Suprapubic skin (tissue), 4 donors: ENCODE results near the gene FAM111B. TPM values are rescaled to one million over a fixed set of nuclear protein-coding genes. Genes with fewer than 3 reads are reported as not detected.

ENCODE experiments used
- DNase-seq, 2 donors: peaks; one replicate each; pipeline ENCODE4 v3.0.0-alpha.2; 2019; ENCODE audit warnings: low spot score in 2 of 2
- H3K27ac ChIP-seq: fragments of 200-600 bp; sonication (generic); one replicate; pipeline ENCODE4 v1.5.1; 2019
- H3K27me3 ChIP-seq: fragments of 200-600 bp; sonication (generic); one replicate; pipeline ENCODE4 v1.5.1; 2019
- H3K36me3 ChIP-seq: fragments of 200-600 bp; sonication (generic); one replicate; pipeline ENCODE4 v1.5.1; 2019
- H3K4me1 ChIP-seq: fragments of 200-600 bp; sonication (generic); one replicate; pipeline ENCODE4 v1.5.1; 2019
- H3K4me3 ChIP-seq: fragments of 200-600 bp; sonication (generic); one replicate; pipeline ENCODE4 v1.5.1; 2019; ENCODE audit warnings: mild to moderate bottlenecking
- H3K9me3 ChIP-seq: fragments of 200-600 bp; sonication (generic); one replicate; pipeline ENCODE4 v1.5.1; 2019
- EP300 ChIP-seq: sonication (generic); formaldehyde crosslinking; IDR thresholded peaks from one replicate; pipeline ENCODE4 v1.6.1; 2017; ENCODE audit warnings: antibody characterized with exemption
- POLR2A ChIP-seq, 2 donors: fragments of 450-650 bp; IDR thresholded peaks; one replicate each; pipeline ENCODE4 v1.6.1; 2017; ENCODE audit warnings: antibody characterized with exemption in 2 of 2, mild to moderate bottlenecking in 2 of 2, moderate library complexity in 2 of 2
- POLR2AphosphoS5 ChIP-seq, 3 donors: sonication (generic); formaldehyde crosslinking; IDR thresholded peaks; one replicate each; pipeline ENCODE4 v1.6.1; 2017; ENCODE audit warnings: antibody characterized with exemption in 3 of 3
- WGBS: methylation state at CpG from one replicate; pipeline ENCODE4 v1.1.5; 2018; 5-methylcytosine and 5-hydroxymethylcytosine counted together
- total RNA-seq, 4 donors: library from RNA; depleted of rRNA; stranded (reverse); fragments of >200 nt; gene quantifications; one replicate each; pipeline ENCODE4 v1.1.0, GENCODE V29; 2016
- TF ChIP-seq, protein P1 (sequence below), 2 donors: fragments of 200-600 bp in 1 of 2; fragments of 450-650 bp in 1 of 2; sonication (generic) in 1 of 2; IDR thresholded peaks; one replicate each; pipeline ENCODE4 v1.5.1; 2016 to 2019; ENCODE audit warnings: antibody characterized with exemption in 2 of 2, mild to moderate bottlenecking in 1 of 2, moderate library complexity in 1 of 2

FAM111B gene
- total RNA-seq, 4 donors from 2014 or later: 0.48 to 1.8 (median 1.5) TPM

DNA sequence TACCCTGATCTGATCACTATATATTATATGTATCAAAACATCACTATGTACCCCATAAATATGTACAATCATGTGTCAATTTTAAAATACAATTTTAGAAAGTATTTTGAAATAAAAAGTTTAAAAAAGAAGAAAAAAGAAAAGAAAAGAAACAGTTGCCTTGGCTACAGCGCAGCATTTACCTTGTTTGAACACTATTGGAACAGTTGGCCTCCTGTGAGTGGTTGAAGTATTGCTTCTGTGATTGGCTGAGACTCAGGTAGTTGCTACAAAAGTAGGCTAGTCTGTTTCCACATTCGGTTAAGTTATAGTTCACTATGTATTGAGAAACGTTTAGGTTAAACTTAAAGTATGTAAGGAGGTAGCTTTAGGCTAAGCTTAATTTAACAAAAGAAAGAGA lies 57.0 kb downstream of the FAM111B start:
- no peak for TF ChIP-seq EP300
- TF ChIP-seq, protein P1, sequence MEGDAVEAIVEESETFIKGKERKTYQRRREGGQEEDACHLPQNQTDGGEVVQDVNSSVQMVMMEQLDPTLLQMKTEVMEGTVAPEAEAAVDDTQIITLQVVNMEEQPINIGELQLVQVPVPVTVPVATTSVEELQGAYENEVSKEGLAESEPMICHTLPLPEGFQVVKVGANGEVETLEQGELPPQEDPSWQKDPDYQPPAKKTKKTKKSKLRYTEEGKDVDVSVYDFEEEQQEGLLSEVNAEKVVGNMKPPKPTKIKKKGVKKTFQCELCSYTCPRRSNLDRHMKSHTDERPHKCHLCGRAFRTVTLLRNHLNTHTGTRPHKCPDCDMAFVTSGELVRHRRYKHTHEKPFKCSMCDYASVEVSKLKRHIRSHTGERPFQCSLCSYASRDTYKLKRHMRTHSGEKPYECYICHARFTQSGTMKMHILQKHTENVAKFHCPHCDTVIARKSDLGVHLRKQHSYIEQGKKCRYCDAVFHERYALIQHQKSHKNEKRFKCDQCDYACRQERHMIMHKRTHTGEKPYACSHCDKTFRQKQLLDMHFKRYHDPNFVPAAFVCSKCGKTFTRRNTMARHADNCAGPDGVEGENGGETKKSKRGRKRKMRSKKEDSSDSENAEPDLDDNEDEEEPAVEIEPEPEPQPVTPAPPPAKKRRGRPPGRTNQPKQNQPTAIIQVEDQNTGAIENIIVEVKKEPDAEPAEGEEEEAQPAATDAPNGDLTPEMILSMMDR (IDR thresholded peaks at IDR 0.05): no peak
- TF ChIP-seq POLR2A (IDR thresholded peaks at IDR 0.05): no peak
- no peak for TF ChIP-seq POLR2AphosphoS5 (IDR thresholded peaks at IDR 0.05)
- Histone ChIP-seq H3K36me3 (no peaks in the 10 kb centered on the region), H3K27ac (no peak overlapping the region), H3K4me3 (no peak overlapping the region), H3K27me3 (no peaks in the 10 kb centered on the region), H3K9me3 (no peaks in the 10 kb centered on the region), H3K4me1 (no peaks in the 10 kb centered on the region)
- DNase-seq: no peak
- WGBS: 80% methylated on average over 3 of the region's 3 CpGs

DNA sequence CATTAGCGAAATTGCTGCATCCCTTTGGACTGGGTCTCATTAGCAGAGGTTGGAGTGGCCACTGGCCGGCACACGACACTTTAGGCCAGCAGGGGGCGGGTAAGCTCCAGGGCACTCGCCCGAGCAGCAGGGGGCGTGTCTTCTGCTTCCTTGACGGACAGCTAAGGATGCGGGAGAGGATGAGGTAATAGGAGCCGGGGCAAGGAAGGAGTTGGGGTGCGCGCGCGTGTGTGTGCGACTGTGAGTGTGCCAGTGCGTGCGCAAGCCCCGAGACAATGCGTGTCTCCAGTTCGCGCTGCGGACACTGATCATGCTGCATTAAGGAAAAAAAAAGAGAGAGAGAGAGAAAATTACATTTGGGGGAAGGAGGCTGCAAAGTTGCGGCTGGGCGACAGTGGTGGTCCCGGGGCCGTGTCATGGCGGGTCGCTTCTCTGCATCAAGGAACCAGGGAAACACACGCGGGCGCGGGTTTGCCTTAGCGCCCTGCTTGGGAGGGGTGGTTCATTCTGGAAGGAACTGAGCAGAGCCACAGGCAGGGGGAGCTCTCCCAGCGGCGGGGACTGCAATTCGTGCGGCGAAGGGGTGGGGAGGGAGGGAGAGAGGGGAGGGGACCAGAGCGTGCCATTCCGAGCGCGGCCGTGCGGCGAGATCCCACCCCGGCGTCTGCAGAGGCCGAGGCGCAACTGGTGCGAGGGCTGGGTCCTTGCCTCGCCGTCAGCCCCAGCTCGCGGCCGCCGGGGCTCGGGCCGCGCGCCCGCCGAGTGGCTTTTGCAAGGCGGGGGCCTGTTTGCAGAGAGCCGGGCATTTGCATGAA lies 64.7 kb downstream of the FAM111B start, which contains the start of gene DTX4:
Gene DTX4, plus strand, starts transcription at position 625 of the 815 bp plus-strand sequence. CDS start 464 bp downstream, outside the sequence.
- H3K9me3 ChIP-seq: no peaks in the 10 kb centered on the region
- H3K27ac ChIP-seq: peak within 1 kb of the TSS; percentile 53
- H3K27me3 ChIP-seq: no peaks in the 10 kb centered on the region
- TF ChIP-seq EP300 (no peak), POLR2AphosphoS5 (IDR thresholded peaks at IDR 0.05) (no peak), POLR2A (IDR thresholded peaks at IDR 0.05) (no peak)
- TF ChIP-seq, protein P1 (IDR thresholded peaks at IDR 0.05): peak; percentile 81 to 96
- H3K4me3 ChIP-seq: peak within 1 kb of the TSS; percentile 70
- no peaks in the 10 kb centered on the region for H3K36me3 ChIP-seq
- peak; percentile 95 for DNase-seq
- under 1% methylated on average over 32 of the region's 64 CpGs for WGBS
- H3K4me1 ChIP-seq: peaks cover 23% of the 10 kb centered on the region

DNA sequence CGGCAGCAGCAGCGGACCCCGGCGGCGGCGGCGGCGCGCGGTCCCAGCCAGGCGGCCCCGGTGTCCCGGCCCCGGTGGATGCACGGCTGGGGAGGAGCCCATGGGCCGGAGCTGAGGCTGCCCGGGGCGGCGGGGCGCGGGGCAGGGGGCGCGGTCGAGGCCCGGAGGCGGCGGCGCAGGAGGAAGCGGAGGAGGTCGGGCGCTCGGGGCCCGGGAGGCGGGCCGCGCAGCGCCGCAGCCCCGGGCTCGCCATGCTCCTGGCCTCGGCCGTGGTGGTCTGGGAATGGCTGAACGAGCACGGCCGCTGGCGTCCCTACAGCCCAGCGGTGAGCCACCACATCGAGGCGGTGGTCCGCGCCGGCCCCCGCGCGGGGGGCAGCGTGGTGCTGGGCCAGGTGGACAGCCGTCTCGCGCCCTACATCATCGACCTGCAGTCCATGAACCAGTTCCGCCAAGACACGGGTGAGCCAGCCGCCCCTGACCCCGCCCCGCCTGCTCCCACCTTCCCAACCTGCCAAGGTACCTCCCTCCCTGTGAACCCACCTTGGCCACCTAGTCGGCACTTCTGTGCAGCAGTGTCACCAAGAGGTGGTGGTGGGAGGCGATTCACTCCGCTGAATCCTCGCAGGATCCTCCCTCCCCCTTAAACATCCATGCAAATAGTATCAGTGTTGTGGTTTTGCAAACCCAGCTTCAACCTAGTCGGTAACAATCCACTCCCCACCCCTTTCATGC lies 65.5 kb downstream of the FAM111B start:
- Histone ChIP-seq H3K27ac (peak overlapping the region; percentile 53), H3K36me3 (no peaks in the 10 kb centered on the region), H3K4me1 (peaks cover 23% of the 10 kb centered on the region), H3K9me3 (no peaks in the 10 kb centered on the region), H3K4me3 (peak overlapping the region; percentile 70), H3K27me3 (no peaks in the 10 kb centered on the region)
- no peak for DNase-seq
- WGBS: 0% methylated on average over 23 of the region's 70 CpGs
- TF ChIP-seq EP300 (no peak), POLR2AphosphoS5 (IDR thresholded peaks at IDR 0.05) (no peak), POLR2A (IDR thresholded peaks at IDR 0.05) (no peak)
- TF ChIP-seq, protein P1 (IDR thresholded peaks at IDR 0.05): no peak

DNA sequence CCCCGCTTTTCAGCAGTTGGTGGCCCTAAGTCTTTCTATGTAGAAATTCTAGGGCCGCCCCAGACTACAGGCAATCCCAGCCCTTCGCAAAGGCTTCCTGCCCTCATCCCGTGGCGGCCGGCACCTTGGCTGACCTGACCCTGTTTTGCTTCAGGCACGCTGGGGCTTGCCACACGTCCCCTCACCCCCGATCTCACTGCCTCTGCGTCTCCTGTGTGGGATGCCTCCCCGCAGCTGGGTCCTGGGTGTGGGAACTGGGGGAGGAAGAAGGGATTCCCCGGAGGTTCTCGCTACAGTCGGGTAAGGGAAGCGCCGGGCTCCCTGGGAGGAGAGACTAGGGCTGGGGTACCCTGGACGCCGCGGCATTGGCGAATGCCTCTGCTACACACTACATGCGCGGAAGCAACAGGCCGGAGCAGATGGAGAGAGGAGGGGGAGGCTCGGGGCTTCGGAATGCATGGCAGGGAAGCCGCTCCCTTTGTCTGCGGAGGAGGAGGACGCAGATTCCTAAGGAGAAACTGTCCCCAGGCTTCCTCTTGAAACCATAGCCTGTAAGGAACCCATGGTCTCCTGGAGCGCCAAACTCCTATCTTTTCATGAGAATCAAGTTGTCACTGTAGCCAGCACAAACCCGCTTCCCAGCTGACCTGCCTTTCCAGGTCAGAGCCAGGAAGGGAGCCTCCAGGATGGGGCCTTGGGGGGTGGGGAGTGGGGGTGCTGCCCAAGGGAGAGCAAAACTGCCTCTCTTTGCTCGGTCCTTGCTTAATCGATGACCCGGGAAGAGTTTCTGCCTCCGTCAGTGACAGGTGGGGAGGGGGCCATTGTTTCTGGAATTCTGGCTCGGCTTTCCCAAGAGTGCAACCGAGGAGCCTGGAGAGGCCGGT lies 66.3 kb downstream of the FAM111B start:
- Histone ChIP-seq H3K36me3 (no peaks in the 10 kb centered on the region), H3K4me1 (peaks cover 23% of the 10 kb centered on the region), H3K4me3 (peak overlapping the region; percentile 70), H3K27me3 (no peaks in the 10 kb centered on the region), H3K27ac (peak overlapping the region; percentile 70), H3K9me3 (no peaks in the 10 kb centered on the region)
- 5% methylated on average over 25 of the region's 37 CpGs for WGBS
- TF ChIP-seq EP300: no peak
- TF ChIP-seq, protein P1 (IDR thresholded peaks at IDR 0.05): no peak
- DNase-seq: peak in 1 of 2 donors; percentile 81
